Ramos (cell line): Measurements from ENCODE around the gene USPL1.

Experiments
- in situ Hi-C: fragments of 300-500 bp; cut with MboI; formaldehyde crosslinking; loops from one replicate; pipeline ENCODE4 v1.14.3; 2022; ENCODE audit warnings: low sequenced_read_pairs; ENCODE audit not compliant: unreplicated experiment

The USPL1 gene

DNA sequence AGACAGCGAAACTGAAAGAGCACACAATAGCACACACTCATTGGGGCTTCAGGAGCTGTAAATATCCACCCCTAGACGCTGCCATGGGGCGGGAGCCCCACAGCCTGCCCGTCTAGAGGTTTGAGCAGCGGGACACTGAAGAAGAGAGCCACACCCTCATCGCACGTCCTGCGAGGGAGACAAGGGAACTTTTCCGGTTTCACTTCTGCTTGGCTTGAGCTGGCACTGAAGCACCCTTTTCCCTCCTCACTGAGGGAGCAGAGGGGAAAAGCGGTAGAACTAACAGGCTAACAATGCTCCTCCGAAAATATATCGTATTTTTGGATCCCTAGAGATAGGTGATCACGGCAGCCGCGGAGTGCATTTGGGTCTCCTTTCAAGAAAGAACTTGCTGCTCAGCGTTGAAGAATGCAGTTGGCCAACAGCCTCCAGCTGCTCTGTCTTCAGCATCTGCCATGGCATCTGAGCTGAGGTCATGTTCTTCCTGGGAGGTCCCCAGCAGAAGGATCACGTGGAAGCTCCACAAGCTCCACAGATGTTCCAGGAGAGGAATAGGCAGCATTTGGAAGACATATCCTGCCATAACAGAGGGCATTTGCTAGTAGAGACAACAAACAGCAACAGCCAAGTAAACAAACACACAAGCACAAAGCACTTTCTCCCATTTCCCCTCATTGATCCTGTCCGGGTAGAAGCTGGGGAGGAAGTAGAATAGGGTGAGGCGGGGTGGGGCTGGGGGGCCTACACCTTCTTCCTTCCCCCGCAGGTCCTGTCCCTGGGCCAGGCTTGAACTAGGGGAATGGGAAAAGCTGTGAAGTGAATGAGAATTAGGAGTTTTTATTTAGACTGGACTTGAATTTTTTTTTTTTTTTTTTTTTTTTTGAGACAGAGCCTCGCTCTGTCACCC lies 72.8 kb downstream of the USPL1 start:
- in situ Hi-C loops: no loop called here

DNA sequence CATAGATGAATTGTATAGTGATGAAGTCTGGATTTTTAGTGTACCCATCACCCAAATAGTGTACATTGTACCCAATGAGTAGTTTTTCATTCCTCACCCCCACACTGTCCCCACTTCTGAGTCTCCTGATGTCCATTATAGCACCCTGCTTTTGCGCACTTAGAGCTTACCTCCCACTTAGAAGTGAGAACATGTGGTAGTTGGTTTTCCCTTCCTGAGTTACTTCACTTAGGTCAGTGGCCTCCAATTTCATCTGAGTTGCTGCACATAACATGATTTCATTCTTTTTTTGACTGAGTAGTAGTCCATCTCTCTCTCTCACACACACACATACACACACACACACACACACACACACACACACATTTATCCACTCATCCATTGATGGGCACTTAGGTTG lies 74.4 kb downstream of the USPL1 start:
- in situ Hi-C loops: no loop called here

DNA sequence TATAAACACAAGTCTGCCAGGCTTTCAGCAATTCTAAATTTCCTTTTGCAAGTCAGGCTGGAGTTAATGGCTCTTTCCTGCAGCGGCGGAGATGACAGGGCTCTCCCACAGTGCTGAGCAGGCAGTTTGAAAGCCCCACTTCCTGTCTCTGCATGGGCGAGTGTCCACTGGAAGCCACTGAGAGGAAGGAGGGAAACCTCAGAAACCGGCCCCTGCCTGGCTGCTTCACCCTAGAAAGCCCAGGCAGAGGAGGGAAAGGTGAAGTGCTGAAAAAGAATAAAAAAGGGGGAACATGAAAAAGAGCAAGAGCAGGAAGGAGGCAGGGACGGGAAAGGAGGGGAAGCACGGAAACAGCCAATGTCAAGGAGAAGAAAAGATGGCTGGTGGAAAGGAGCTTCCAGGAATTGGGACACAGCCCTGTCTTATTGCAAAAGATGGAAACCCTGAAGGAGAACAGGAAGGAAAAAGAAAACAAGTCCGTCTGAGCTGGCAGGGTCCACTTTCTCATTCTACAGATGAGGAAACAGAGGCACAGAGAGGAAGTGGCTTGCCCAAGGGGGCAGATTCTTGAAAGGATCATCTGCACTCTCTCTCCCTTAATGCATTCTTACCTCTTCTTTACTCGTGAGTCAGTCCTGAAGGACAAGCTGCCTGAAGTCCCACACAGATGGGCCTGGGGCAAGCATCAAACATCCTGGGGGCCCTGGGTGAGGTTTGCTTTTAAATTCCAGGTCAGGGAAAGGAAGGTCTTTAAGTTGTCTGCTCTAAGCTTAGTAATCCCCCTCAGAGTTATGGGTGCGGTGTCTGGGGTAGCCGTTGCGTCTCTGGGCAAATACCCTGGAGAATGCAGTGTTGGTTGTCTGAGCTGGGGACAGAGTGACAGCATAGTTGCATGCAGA lies 78.8 kb downstream of the USPL1 start:
- in situ Hi-C loops: no loop called here

DNA sequence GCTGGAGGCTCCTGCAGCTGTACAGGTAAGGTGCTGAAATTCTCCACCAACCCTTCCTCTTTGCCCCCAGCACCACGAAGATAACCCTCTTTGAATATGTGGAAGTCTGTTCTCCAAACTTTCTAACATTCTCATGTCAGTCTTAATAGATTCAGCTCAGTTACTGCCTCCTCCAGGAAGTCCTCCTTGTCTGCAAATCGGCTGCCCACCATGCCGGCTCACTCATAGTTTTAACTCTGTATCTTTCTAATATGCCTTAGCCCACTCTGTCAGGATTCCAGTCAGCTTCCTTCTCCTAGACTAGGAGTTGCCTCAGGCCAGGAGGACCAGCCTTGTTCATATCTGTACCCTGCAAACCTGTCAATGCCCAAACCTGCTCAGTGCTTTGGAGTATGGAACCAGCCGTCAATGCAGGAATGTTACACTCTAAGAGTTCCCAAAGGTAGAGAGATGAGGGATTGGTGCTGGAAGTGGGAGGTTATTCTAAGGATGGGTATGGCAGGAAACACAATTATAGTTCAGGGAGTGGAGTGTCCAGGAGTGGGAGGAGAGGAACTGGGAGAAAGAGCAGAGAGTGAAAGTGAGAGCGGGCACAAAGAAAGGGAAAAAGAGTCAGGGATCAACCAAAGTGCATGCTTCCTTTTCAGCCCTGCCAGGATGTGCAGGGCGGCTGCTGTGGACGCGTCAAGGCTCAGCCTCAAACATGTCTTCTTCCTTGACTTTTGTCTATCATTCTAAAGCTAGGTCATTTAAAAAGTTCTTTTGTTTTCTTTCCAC lies 79.6 kb downstream of the USPL1 start:
- in situ Hi-C loops: no loop called here

DNA sequence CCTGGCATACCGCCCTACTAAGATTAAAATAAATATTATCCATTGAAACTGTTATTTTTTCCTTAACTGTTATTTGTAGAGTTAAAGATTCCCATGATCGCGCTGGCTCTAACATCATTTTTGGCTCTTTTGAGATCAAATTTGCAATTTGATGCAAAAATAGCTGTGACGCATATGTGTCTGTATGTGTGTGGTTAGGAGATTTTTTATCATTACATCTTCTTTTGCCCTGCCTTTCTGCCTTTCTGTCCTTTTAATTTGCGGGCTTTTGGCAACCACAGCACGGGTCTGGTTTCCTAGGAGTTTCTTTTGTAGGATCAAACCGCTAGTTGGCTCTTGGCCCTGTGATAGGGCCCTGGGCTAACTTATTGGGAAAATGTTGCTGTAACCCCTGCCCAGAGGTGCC lies 80.3 kb downstream of the USPL1 start:
- in situ Hi-C loops: no loop called here

DNA sequence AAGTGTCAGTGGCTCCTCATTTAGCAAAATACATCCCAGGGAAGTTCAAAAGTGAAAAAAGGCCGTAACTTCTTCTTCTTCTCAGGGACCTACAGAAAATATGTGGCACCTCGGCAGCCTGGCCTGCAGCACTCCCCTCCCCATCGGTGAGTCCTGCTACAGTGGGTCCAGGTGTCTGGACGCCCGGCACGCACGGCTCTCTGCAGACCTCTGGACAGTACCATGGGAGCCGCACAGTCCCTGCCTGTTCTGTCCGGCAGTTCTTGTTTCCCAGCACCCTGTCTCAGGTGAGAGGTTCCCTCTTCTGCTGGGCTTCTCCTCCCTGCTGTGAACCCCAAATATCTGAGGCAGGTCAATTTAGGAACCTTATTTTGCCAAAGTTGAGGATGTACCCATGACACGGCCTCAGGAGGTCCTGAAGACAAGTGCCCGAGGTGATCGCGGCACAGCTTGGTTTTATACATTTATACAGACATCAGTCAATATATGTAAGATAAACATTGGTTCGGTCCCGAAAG lies 80.8 kb downstream of the USPL1 start:
- in situ Hi-C loops: no loop called here

DNA sequence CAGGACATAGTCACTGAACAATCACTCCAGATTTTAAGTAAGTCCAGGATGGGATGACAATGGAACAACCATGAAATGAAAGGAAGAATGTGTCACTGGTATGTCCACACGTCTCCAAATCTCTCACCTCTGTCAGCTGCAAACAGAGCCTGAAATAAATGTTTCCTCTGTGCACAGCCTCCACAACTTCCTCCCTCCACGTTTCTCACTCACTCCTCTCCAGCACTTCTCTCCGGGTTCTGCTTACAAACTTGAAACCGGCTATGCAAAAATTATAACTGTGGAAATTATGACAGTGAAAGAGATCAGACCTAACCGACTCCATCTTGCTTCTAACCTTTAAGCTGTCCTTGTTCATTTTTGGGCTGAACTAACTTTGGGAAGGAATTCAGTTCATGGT lies 82.6 kb downstream of the USPL1 start:
- in situ Hi-C loops: no loop called here

DNA sequence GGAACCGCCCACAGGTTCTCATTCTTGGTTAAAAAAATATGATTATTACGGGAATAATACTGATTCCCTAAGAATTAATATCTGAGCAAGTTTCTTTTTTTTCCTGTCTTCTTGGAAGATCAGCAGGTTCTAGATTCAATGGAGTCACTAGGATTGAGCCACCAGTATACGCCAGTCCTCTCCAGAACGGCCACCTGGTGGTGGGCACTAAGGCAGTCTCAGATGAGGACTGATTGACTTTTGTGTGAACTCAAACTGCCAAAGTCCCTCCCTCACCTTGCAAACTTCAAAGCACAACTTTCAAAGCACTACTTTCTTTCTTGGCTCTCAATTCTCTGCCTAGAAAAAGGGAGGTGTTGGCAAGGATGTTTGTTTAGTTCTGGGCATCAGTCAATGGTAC lies 84.3 kb downstream of the USPL1 start:
- in situ Hi-C loops: no loop called here

DNA sequence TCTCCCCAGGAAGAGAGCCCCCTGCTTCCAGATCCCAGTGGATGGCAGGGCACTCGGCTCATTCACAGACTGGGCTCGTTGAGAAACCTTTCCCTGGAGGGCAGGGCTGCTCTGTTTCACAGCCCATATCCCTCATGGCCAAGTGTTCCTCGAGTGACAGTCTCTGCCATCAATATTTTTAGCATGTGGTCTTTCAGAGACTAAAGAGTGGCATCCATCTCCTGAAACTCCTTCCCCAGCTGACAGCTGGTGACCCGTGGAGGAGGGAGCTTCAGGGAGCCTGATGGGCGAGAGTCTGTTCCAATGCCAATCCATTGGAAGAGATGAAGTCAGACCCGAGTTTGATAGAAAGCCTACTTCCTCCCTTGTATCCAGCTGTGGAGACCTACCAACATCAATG lies 86.9 kb downstream of the USPL1 start:
- in situ Hi-C loops: no loop called here

DNA sequence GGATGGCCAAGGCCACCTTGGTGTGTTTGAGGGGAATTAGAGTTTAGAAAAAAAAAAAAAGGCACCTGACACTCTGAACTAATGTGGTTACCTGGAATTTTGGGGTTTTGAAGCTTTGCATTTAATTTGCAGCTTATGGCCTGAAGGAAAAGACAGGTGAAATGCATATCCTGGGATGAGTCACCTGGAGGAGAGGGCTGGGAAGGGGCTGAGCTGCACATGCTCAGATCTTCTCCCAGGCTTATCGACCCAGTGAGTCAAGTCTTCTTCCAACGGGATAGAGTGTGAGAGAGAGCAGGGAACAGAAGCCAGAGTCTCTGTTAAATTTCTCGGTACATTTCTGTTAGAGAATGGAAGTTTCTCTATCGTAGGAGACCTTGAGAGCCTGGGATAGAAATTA lies 88.0 kb downstream of the USPL1 start:
- in situ Hi-C loops: no loop called here

DNA sequence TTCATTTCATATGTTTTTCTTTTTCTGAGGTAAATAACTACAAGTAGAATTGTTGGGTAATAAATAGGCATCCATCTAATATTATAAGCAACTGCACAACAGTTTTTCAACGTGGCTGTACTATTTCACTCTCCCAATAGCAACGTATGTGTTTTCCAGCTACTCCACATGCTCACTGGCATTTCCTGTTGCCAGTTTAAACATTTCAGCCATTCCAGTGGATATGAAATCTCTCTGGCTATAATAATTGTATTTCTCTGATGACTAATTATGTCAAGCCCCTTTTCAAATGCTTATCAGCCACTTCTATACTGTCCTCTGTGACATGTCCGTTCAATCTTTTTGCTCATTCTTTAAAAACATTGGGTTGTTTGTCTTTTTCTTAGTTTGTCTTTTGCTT lies 90.8 kb downstream of the USPL1 start:
- in situ Hi-C loops: no loop called here
